NCI-H2081 treated with DMSO at 0.1 percent for 48 hours (cell line): ENCODE measurements around the gene NISCH.

Experiments
- DNase-seq: peaks from one replicate; lab custom pipeline; 2025; lab: John Stamatoyannopoulos, UW

Gene NISCH

DNA sequence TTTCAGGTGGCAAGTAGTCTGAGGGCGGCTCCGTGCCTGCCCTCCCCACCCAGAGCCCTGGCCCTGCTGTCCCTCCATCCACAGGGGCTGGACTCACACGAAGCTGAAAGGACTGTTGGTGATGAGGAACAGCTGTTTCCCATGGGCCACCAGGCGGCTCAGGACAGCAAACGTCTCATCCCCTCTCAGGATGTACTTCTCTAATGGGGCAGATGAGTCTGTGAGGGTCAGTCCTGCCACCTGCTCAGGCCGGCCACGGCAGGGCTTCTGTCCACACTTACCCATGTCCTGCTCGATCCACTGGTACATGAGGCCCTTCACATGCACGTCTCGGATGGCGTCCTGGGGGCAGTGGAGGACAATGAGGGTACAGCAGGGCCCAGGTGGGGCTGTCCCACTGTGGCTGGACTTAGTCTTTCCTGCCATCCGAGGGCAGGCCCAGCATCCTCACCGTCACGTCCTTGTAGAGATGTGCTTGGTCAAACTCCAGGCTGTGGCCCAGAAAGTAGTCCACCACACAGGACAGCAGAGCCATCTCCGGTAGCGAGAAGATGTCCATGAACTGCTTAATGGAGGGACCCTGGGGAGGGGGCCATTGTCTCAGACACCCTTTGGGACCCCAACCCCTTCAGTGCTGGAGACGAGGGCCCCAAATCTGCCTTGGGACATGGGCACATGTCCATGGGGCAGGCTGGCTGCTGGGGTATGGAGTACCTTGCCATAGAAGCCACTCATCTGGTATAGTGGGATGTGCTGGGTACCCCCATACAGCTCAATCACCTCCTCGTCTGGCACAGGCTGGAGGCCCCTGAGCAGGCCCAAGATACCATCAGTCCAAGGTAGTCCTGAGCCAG, 72.6 kb downstream of the NISCH start:
- DNase-seq, result no peak

DNA sequence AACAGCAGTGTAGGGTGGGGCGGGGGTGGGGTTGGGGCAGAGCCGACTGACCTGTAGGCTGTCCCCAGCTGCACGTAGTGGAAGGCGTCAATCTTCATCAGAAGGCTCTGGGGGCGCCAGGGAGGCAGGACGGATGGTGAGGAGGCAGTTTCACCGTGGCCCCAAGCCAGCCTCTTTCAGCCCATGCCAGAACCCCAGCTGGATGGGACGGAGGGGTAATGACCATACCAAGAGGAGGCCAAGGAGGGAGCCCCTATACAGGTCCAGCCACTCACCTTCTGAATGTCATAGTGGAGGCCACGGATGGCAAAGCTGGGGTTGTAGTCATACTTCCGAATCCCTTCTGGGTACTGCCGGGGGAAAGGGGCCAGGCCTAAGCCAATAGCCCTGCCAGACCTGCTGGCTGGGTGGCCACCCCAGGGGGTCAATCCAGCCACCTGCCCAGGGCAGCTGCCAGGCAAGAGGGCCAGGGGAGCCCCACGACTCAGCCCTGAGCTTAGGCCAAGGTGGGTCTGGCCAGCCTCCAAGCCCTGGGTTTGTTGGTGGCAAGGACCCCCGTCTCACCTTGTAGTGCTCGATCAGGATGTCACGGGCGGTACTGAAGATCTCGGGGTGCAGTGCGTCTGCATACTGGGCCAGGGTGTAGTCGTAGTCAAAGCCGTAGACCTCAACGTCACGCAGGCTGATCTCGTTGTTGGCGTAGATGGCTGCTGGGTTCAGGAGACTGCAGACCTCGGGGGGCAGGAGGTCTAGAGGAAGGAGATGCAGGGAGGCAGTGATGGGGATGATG, 73.4 kb downstream of the NISCH start:
- DNase-seq, result no peak

DNA sequence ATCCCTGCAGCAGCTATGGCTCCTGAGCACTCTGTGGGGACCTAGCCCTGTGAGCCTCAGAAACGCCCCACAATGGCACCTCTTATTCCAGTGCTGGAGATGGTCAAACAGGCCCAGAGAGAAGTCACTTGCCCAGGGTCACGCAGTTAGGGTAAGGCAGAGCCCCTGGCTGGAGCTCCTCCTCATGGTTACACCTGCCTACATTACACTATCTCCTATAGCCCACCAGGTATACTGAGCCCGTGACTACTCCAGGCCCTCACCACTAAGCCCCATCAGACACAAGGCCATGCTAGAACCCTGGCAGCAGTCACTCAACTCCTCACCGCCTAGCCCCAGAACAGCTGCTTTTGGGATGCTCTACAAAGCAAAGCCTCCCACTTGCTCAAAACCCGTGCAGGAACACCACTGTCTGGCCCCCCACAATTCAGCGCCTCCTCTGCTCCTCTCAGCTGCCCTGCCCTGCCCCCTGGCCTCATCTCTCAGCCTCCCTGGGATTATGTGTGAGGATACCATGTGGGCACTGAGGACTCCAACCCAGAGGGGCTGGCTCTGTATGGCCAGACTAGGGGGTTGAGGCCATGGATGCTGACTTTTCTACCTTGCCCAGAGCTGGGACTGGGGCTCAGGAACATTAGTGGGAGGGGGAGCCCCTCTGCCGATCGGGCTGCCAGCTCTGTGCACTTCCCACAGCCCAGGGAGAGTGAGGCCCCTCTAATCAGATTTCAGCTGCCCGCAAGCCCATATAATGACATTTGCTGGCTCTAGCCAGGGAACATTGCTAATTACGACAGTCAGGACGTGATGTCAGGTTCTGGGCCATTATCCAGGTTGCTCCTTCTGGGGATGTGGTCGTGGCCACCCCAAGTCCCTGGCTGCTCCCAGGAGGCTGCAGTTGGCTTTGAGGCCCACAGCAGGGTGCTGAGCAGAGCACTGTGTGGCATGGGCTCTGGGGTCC, 74.3 kb downstream of the NISCH start:
- DNase-seq, result no peak

DNA sequence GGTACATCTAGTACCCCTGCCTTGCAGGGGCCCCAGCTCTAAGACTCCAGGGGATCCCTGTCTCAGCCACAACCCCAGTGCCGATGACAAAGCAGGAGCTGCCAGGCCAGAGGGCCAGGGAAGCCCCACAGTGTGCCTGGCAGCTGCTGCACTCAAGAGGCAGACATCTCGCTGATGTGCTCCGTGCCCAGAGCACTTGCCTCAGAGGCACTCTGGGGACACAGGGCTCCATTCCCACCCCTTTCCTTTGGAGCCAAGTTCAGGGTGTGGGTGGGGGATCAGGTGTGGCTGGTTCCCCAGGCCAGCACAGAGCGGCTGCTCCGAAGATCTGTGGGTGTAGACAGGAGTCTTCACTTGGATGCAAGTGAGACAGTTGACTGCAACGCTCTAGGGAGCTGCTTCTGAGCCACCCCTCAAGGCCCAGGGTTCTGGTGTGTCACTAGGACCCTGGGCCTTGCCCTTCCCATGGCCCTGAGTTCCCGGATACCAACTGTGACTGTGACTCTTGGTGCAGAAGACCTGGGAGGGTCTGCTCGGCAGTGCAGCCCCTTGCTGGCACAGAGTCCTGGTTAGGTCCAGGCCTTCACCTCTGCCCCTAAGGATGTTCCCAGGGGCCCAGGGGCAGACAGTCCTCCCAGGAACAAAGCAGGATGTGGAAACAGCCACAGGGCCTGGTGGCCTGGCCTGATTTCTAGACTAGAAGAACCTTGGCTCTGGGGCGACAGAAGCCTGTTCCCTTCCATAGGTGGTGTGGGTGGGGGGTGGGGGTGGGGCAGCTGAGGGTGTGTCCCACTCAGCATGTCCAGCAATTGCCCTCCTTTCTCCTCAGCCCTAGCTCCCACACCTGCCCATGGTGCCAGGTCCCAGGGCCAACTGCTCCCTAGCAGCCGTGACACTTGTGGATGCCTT, 75.8 kb downstream of the NISCH start:
- no peak for DNase-seq

DNA sequence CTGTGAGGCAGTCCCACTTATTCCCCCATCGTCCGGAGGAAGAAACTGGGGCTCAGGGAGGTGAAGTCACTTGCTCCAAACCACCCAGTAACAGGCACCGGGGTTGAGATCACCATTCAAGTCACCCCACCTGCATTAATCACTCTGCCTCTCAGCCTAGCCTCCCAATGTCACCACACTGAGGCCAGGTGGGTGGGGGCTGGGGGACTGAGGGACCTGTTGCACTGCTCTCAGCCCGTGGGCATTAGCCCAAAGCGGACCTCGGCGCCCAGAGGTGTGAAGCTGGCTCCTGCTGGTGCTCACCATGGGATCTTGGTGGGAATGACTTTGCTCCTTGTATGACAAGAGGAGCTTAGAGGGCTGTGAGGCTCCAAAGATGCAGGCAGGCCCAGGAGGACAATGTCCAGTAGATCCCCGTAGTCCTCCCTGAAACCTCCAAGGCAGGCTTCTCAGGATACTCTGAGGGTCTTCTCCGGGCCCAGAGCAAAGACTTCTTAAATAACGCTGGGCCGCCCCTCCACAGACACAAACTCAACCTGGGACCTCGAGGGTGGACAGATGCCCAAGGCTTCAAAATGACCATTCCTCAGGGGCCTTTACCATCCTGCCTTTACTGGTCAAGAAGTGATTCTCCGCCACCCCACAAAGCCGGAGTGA, 76.6 kb downstream of the NISCH start:
- no peak for DNase-seq

DNA sequence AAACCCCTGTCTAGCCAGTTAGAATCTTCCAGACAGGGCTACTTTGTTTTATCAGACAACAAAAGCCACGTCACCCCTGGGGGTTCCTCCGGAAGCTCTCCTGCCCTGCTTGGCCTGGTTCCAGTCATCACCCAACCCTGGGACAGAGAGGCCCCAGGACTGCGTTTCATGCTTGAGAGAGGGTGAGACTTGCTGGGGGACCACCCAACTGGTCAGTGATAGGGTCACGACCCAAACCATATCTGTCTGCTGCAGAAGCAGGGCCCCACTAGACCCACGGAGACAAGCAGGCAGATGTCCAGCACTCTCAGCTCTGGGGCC, 77.1 kb downstream of the NISCH start:
- no peak for DNase-seq

DNA sequence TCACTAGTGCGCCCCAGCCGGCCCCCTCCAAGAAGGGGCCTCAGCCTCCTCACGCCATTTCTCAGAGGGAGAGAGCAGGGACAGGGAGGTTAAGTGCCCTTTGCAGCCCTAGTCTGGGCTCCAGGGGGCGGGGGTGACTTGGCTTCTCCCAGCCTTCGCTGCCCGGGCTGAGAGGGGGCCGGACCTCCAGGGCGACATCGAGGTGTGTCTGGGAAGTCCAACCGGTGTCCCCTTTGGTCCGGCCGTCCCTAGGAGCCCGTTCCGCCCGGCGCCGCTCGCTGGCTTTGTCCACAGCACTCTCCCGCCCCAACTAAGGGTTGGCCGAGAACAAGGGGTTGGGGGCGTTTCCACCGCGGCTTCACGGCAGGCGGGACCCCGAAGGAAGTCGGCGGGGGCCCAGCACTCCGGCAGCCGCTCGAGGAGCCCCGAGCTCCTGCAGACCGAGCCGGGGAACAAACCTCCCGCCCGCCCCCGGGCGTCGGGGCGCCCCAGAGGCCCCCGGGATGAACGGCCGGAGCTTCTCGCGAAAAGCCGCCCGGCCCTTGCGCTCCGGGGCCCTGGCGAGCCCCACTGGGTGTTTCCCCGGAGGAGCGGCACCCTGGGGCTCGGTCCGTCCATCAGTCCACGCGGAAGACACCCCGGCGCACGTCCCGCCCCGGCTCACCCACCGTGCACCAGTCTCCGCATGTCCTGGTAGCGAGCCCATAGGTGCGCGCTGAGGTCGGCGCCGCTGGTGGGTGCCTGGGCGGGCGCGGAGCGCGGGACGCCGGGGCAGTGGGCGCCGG, 77.6 kb downstream of the NISCH start:
- DNase-seq, result no peak

DNA sequence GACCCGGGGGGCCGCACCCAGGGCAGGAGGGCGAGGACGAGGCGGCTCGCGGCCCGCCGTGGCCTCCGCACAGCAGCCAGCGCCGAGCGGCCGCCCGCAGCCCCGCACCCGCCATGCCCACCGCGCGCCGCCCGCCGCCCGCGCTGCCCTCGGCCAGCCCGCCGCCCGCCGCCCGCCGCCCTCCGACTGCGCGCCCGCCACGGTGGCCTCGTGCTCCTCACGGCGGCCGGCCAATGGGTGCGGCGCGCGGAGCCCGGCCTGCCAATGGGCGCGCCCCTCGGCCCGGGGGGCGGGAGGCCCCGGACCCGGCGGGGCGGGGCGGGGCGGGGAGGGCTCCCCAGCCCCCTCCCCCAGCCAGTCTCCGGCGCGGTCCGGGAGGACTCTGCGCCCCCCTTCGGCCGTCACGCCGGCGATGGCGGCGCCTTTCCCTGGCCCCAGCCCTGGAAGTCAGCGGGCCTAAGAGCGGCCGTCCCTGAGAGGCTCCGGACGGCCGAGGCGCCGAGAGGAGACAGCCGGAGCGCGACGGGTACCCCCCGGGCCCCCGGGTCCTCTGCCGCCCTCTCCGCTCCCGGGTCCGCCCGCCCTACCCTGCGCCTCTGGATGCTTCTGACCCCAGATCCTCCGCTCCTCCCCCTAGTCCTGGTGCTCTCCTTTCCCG, 78.3 kb downstream of the NISCH start, which contains the start of gene NT5DC2:
Gene NT5DC2, minus strand, starts transcription at position 235 of the 658 bp plus-strand sequence. Its CDS starts 120 bp downstream, at position 115.
- no peak for DNase-seq

DNA sequence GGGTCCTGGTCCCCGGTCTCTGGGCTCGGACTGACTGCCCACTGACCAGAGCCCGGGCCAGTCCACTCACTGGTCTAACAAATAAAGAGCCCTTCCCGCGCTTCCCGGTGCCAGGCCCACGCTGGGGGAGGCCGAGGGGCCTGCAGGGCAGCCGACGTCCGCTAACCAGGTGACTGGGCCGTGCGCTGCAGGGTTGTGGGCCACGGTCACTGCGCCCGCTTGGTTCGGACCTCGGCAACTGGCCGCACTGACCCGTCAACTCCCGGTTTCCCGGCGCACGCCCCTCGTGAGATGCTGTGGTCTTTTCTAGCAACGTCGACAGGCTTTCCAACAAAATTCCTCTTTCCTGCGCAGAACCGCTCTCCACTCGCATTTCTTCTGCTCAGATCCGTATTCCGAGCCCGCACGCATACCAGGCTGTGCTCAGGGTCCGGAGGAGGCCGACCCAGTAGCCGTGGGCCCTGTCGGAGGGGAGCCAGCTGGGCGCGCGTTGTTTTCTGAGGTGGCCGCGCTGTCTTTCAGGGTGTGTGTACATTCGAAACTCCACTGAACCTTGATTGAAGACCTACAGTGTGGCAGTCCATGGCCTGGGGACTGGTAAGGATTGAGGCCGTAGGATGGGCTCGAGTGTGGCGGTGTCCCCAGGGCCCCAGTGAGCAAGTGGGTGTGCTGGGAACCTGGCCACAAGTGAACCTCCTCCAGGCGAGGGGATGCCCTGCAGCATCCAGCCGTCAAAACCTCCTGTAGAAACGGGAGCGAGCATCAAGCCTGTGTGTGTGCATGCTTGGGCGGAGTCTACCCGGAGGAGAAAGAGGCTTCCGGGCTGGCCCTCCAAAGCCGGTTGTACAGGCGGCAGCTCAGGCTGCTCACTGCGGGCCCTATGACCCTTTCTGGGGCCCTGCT, 79.1 kb downstream of the NISCH start:
- DNase-seq, result no peak

DNA sequence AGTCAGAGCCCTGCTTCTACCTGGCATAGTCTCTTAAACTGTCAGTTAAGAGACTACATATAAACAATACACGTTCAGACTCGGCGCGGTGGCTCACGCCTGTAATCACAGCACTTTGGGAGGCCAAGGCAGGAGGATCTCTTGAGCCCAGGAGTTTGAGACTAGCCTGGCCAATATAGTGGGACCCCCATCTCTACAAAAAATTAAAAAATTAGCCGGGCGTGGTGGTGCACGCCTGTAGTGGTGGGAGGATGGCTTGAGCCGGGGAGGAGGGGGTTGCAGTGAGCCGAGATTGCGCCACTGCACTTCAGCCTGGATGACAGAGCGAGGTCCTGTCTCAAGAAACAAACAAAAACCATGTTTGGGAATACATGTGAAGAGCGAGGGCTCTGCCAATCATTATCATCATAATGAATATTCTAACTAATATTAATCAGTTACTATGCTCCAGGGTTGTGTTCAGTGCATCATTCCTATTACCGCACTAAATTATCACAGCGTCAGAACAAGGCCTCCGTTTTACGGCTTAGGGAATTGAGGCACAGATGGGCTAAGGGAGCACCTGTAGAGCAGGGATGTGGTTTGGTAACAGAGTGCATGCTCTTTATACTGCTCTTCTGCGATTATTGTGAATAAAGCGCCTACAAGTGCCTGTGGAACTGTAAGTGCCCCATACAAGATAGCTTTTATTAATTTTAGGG, 80.2 kb downstream of the NISCH start:
- no peak for DNase-seq

DNA sequence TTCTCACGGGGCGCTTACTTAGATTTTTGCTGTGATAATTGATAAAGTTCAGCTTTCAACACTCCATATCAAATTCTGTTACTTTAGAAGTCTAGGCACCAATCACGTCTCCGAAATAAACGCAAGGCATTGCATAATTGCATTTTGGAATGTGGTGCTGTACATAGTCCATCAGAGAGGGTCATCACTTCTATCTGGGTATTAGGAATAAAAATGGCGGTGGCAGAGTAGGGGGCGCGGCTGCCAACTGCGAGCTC, 80.6 kb downstream of the NISCH start:
- no peak for DNase-seq

DNA sequence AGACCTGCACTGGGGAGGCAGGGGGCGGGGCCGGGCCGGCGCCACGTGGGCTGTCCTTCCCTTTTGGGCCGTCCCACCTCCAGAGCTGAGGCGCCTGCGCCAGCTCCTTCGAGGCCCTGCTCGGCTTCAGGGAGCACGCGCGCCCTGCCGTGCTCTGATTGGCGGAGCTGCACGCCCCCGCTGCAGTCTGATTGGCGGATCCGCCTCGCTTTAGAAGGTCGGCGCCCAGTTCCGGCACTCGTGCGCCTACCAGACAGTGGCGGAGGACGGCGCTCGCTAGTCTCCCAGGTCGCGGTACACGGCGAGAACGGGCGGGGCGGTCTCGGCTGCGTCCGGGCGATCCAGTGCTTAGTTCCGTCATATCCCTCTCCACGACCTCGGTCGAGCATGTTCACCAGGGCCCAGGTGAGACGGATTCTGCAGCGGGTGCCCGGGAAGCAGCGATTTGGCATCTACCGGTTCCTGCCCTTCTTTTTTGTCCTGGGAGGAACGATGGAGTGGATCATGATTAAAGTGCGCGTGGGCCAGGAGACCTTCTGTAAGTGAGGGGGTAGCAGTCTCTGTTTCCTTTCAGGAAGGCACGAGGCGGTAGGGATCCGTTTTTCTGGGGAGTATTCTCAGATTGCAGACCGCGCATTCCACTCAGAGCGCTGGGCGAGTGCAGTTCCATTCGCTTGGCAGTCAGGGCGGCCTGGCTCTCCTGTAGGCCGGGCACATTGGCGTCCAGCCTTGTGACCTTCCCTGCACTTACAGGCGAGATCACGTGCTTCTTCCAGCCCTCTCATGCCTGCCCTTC, 81.2 kb downstream of the NISCH start, which contains the start of gene UQCC5:
Gene UQCC5, plus strand, starts transcription at position 237 of the 796 bp plus-strand sequence. Its CDS starts 151 bp downstream, at position 388.
- peak; percentile 81 for DNase-seq

DNA sequence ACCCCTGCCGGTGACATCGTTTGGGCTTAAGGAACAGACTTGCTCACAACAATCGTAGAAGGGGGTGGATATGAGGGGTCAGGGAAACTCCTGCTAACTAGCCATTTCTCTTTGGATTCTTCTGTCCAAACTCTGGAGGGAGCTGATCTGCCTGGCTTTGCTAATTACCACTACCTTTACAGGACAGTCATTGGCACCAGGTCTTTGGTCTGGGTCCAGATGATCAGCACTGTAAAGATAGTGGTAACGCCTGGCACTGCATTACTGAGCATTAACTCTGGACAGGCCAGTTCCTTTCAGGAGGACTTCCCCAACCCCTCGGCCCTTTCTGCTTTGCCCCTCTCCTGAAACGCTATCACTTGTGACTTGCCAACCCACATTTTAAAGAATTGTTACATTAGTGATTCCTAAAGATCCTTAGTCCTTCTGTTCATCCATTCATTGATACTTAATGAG, 81.8 kb downstream of the NISCH start:
- no peak for DNase-seq

DNA sequence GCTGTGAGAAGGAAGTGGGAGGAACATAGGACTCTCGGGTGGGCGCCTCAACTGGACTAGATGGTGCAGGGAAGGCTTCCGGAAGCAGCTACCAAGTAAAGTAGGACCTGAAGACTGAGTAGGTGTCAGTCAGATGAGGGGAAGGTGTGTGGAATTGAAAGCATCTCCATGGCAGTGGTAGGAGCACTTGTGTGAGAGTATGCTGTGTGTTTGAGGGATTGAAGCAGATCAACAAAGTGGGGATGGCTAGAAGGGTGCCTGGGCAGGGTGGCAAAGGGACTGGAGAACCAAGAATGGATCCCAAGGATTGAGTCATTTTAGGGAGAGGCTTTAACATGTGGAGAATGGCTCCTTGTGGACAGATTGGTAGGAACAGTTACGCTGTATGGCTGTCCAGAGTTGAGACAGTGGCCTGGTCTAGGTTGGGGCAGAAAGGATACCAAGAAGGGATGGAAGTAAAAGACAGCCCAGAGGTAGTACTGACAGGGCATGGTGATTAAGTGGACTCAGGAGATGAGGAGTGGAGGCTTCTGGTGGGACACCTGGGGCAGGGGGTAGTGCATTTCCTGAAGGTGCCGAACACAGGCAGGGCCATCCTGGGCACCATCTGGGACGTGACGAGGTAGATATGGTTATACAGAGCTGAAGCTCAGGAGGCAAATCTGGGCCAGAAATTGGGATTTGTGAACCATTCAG, 82.5 kb downstream of the NISCH start:
- no peak for DNase-seq

DNA sequence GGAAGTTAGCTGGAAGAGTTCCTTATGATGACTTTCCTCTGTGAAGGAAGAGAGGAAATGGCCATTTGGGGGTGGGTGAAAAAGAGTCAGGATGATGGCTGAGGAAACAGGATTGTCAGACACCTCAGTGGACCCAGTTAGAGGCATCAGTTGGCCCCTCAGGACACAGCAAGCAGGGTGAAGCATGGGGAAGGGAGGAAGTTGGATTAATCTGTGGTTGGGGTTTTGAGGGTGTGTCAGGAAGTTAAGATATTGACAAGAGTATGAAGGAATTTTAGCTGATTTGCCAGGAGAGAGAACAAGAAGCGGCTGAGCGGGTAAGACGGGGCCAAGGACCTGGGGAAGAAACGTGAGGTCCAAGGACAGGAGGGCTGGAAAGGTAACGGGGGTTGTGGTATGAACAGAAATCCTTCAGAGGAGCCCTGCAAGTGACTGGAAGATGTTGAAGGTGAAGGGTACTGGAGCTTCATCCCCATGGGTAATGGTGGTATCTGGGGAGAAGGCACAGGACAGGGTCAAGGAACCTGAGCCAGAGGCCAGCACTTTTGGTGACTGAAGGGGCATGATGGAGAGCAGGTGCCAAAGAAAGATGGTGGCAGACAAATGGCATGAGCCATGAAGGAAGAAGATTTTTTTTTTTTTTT, 83.7 kb downstream of the NISCH start:
- no peak for DNase-seq

DNA sequence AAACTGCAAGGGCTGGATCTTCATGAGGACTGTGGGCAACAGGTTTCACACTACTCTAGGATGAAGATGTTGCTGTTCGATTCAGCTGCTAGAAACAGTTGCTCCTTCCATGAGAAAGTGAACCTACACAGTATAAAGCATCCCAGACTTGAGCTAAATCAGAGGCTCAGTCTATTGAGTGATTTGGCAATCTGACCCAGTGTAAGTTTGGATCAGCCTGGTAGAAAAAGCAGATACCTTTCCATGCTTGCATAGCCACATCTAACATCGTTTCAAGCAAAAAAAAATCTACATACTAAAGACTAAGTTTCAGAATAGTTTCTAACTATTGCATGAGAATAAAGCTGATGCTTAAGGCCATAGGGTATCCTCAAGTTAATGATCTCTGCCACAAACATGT, 85.6 kb downstream of the NISCH start:
- no peak for DNase-seq
